Adipose tissue (tissue), 3 donors: ENCODE data around the gene PCBD2. TPM values are rescaled to one million over a fixed set of nuclear protein-coding genes. Genes with fewer than 3 reads are reported as not detected.
"Not testable (repeated sequence)": the region's sequence is repeated elsewhere in the genome, so short reads cannot be mapped to it uniquely, and the experiment has no call there.

Experiments
- H3K27ac ChIP-seq: one replicate; pipeline ENCODE4 v1.5.1; 2013; ENCODE audit warnings: low read depth, low read length
- WGBS, 3 donors: extraction: QIAGEN DNeasy Blood & Tissue Kit; methylation state at CpG; one replicate each; pipeline ENCODE4 v1.1.7; 2013; 5-methylcytosine and 5-hydroxymethylcytosine counted together
- polyA plus RNA-seq, 3 donors: library from polyadenylated mRNA; stranded (reverse); fragments of 200-250 nt; gene quantifications; one replicate each; pipeline ENCODE4 v1.2.3, GENCODE V29; 2013
- donor health status: healthy with polysubstance abuse.
- donor health status: Bipolar disorder and iron deficiency.
- donor health status: healthy.

PCBD2 gene
- polyA plus RNA-seq, 3 donors, result 5.1 to 7.9 (median 6.1) TPM

- peak overlapping the region; percentile 17 for H3K27ac ChIP-seq
- 65 to 86% (median 70%) methylated on average over 10 of the region's 10 CpGs for WGBS, 3 donors
Observed at GRCh38 chr5:134902071-134902801, 2.7 kb upstream of the PCBD2 start.

GRCh38 chr5:134905246-134905996, 490 bp downstream of the PCBD2 start:
- 0% methylated on average over 46 to 54 of the region's 54 CpGs for WGBS, 3 donors

GRCh38 chr5:134906811-134907210, 1.9 kb downstream of the PCBD2 start:
- WGBS, 3 donors, result 96 to 100% (median 100%) methylated on average over 1 of the region's 1 CpG
- no peak overlapping the region for H3K27ac ChIP-seq

More at GRCh38 chr5:134905246-134905996, 490 bp downstream of the PCBD2 start:
- H3K27ac ChIP-seq, result peak overlapping the region; percentile 81

GRCh38 chr5:134910752-134911151, 5.8 kb downstream of the PCBD2 start:
- 95 to 100% (median 96%) methylated on average over 2 of the region's 2 CpGs for WGBS, 3 donors
- not testable (repeated sequence) for H3K27ac ChIP-seq

- H3K27ac ChIP-seq, result no peak overlapping the region
- 92 to 96% (median 95%) methylated on average over 8 of the region's 8 CpGs for WGBS, 3 donors
Observed at GRCh38 chr5:134911285-134912206, 6.6 kb downstream of the PCBD2 start.

GRCh38 chr5:134913254-134913653, 8.3 kb downstream of the PCBD2 start:
- 75 to 85% (median 83%) methylated on average over 3 of the region's 3 CpGs for WGBS, 3 donors
- no peak overlapping the region for H3K27ac ChIP-seq

GRCh38 chr5:134913795-134914194, 8.9 kb downstream of the PCBD2 start:
- 90 to 100% (median 96%) methylated on average over 1 of the region's 1 CpG for WGBS, 3 donors

GRCh38 chr5:134917070-134917815, 12.3 kb downstream of the PCBD2 start:
- WGBS, 3 donors, result 74 to 91% (median 91%) methylated on average over 10 of the region's 10 CpGs
- H3K27ac ChIP-seq, result no peak overlapping the region

More at GRCh38 chr5:134913795-134914194, 8.9 kb downstream of the PCBD2 start:
- no peak overlapping the region for H3K27ac ChIP-seq

GRCh38 chr5:134918861-134919260, 13.9 kb downstream of the PCBD2 start:
- H3K27ac ChIP-seq, result no peak overlapping the region
- 87 to 98% (median 94%) methylated on average over 3 of the region's 3 CpGs for WGBS, 3 donors

- no peak overlapping the region for H3K27ac ChIP-seq
- WGBS, 3 donors, result 95 to 97% (median 96%) methylated on average over 9 of the region's 9 CpGs
Observed at GRCh38 chr5:134920848-134921575, 16.1 kb downstream of the PCBD2 start.

GRCh38 chr5:134932508-134932907, 27.6 kb downstream of the PCBD2 start:
- no peak overlapping the region for H3K27ac ChIP-seq
- 96 to 99% (median 97%) methylated on average over 3 of the region's 3 CpGs for WGBS, 3 donors

- H3K27ac ChIP-seq, result no peak overlapping the region
- WGBS, 3 donors, result 91 to 99% (median 94%) methylated on average over 5 of the region's 5 CpGs
Observed at GRCh38 chr5:134934202-134934601, 29.3 kb downstream of the PCBD2 start.

GRCh38 chr5:134935711-134936602, 31.0 kb downstream of the PCBD2 start:
- WGBS, 3 donors, result 81 to 83% (median 83%) methylated on average over 12 of the region's 12 CpGs
- H3K27ac ChIP-seq, result no peak overlapping the region

- WGBS, 3 donors, result 91 to 94% (median 93%) methylated on average over 8 of the region's 8 CpGs
- H3K27ac ChIP-seq, result no peak overlapping the region
Observed at GRCh38 chr5:134937526-134937925, 32.6 kb downstream of the PCBD2 start.

GRCh38 chr5:134938030-134938429, 33.1 kb downstream of the PCBD2 start:
- H3K27ac ChIP-seq, result no peak overlapping the region
- WGBS, 3 donors, result 81 to 91% (median 85%) methylated on average over 6 of the region's 6 CpGs

- WGBS, 3 donors, result 94 to 100% (median 96%) methylated on average over 1 of the region's 1 CpG
- no peak overlapping the region for H3K27ac ChIP-seq
Observed at GRCh38 chr5:134939500-134939899, 34.6 kb downstream of the PCBD2 start.
